HG02798 (cell line): Measurements from ENCODE around the gene HIP1R.
A peak's percentile ranks its signal among the peaks of the same experiment; 100 is the strongest.
"Not testable (repeated sequence)": the region's sequence is repeated elsewhere in the genome, so short reads cannot be mapped to it uniquely, and the experiment has no call there.

Experiments
- ATAC-seq: cut with Tn5 transposase; IDR thresholded peaks from one replicate; pipeline ENCODE4 v1.9.1; 2021; ENCODE audit warnings: mild to moderate bottlenecking; ENCODE audit not compliant: unreplicated experiment, poor library complexity

The HIP1R gene

GRCh38 chr12:122871851-122872780 is 36.9 kb downstream of the HIP1R start:
- ATAC-seq = no peak

GRCh38 chr12:122872815-122873361 is 37.6 kb downstream of the HIP1R start:
- ATAC-seq = no peak

GRCh38 chr12:122873540-122873939 is 38.3 kb downstream of the HIP1R start:
- ATAC-seq = no peak

GRCh38 chr12:122874081-122874480 is 38.8 kb downstream of the HIP1R start:
- no peak for ATAC-seq

- ATAC-seq = peak; percentile 72
These were observed 40.4 kb downstream of the HIP1R start for GRCh38 chr12:122875590-122876220.

GRCh38 chr12:122876281-122876680 is 41.0 kb downstream of the HIP1R start:
- not testable (repeated sequence) for ATAC-seq

GRCh38 chr12:122876731-122877130 is 41.5 kb downstream of the HIP1R start:
- no peak for ATAC-seq

- ATAC-seq = no peak
These were observed 43.7 kb downstream of the HIP1R start for GRCh38 chr12:122878780-122879612.

GRCh38 chr12:122880155-122880667 is 45.0 kb downstream of the HIP1R start:
- ATAC-seq = no peak

- ATAC-seq = no peak
These were observed 45.4 kb downstream of the HIP1R start for GRCh38 chr12:122880668-122881067.

GRCh38 chr12:122882908-122883558 is 47.8 kb downstream of the HIP1R start:
- no peak for ATAC-seq

GRCh38 chr12:122884091-122884826 is 49.0 kb downstream of the HIP1R start:
- no peak for ATAC-seq

GRCh38 chr12:122884860-122885259 is 49.6 kb downstream of the HIP1R start:
- ATAC-seq = no peak

- ATAC-seq = no peak
These were observed 50.9 kb downstream of the HIP1R start for GRCh38 chr12:122886161-122886560.

GRCh38 chr12:122886851-122887818 is 51.9 kb downstream of the HIP1R start:
- ATAC-seq = peak; percentile 84

GRCh38 chr12:122887819-122888212 is 52.6 kb downstream of the HIP1R start:
- ATAC-seq = peak; percentile 29

GRCh38 chr12:122888232-122888752 is 53.0 kb downstream of the HIP1R start:
- peak; percentile 28 for ATAC-seq
